ENCODE measurements around the gene ENOPH1. TPM values are rescaled to one million over a fixed set of nuclear protein-coding genes. Genes with fewer than 3 reads are reported as not detected.

Gene ENOPH1
- total and polyA plus RNA-seq, 9 of the 15 experiments (the other 6 are each of a cell fraction or from before 2014, with no cell fraction given), result 29.8 to 71.4 (median 48.9) TPM

DNA sequence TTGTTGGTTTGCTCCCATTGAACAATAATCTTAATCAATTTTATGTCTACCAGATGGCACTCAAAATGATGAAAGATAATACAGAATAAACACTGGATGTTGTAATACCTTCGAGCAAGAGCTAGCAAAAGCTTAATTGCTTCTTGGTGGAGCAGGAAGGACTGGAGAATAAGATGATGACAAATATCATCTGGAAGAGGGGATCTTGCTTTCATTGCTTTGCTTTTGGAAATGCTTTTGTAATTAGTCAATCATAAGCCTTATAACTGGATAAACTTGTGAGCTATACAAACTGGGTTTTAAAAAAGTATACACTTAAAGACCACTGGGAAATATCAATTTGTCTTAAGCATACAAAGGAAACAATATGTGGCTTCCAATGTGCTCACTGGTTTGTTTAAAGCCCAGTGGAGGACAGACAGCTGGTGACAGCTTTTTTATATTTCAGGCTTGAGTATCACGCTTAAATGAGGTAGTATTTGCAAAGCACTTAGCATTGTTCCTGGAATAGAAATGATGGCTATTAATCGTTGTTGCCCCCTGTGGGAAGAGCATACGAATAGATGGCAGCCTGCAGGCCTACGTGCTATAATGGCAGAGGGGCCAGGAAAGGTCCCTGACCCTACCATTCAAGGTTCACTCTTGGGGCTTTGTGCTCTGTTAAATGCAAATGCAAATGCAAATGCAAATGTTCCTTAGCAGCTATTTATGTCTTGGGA is 70.2 kb downstream of the ENOPH1 start:
- CTCF ChIA-PET (ENCODE audit: low intra/inter-chr PET ratio), result no interaction called here
- Histone ChIP-seq H3K9me3 (replicated peaks; ENCODE audit: control insufficient read depth, insufficient read depth, low read depth, low read length) (no peaks in the 10 kb centered on the region; the same call in 1 of the 2 replicates), H3K9ac (ENCODE audit: insufficient read depth in 1 of 2, low read depth in 2 of 2, low read length in 2 of 2) (no peak overlapping the region), H3K4me3 (no peak overlapping the region), H4K20me1 (replicated peaks; ENCODE audit: control insufficient read depth, insufficient read depth, low read length) (no peaks in the 10 kb centered on the region), H2AFZ (ENCODE audit: low read depth, low read length) (no peak overlapping the region), H3K79me2 (ENCODE audit: control insufficient read depth, insufficient read depth, low read length) (no peaks in the 10 kb centered on the region), H3K4me2 (ENCODE audit: insufficient read depth, low read length) (no peak overlapping the region), H3K27ac (ENCODE audit: extremely low read depth, low read depth, low read length) (no peak overlapping the region), H3K27me3 (ENCODE audit: control insufficient read depth in 2 of 2, insufficient read depth in 2 of 2, low read length in 2 of 2) (peaks cover 18 to 31% of the 10 kb centered on the region in 2 experiments), H3K9me1 (ENCODE audit: control insufficient read depth, insufficient read depth, low read length) (no peaks in the 10 kb centered on the region), H3K36me3 (ENCODE audit: control insufficient read depth, insufficient read depth, low read length) (no peaks in the 10 kb centered on the region), H3K4me1 (replicated peaks in 1 of 2; ENCODE audit: control insufficient read depth in 2 of 2, insufficient read depth in 2 of 2, low read length in 2 of 2) (no peaks in the 10 kb centered on the region)
- POLR2A ChIA-PET, result interaction anchor here (1.0 to 1.8 kb wide), 2 partner anchors 11 to 14 kb away, joined by 5 read pairs; no protein-coding TSS in a partner anchor
- in situ Hi-C loops (cut with MboI) (no loop called here), intact Hi-C loops (cut with micrococcal nuclease) (no loop called here)
- no peak for TF ChIP-seq NCOA1 (IDR thresholded peaks at IDR 0.05; ENCODE audit: low read depth)
- TF ChIP-seq PHF20 (IDR thresholded peaks at IDR 0.05; ENCODE audit: partially characterized antibody), result no peak
- TF ChIP-seq ZNF174 (CRISPR knock-in tag; IDR thresholded peaks at IDR 0.05), result no peak
- no peak for TF ChIP-seq XRCC3 (IDR thresholded peaks at IDR 0.05)
- no peak for TF ChIP-seq SMARCE1 (IDR thresholded peaks at IDR 0.05)
- TF ChIP-seq ZNF274 (IDR thresholded peaks at IDR 0.05; ENCODE audit: borderline replicate concordance, low read depth, low read length), result no peak
- no peak for TF ChIP-seq HNRNPL (IDR thresholded peaks at IDR 0.05; ENCODE audit: low read depth, low read length)
- TF ChIP-seq, protein P1, sequence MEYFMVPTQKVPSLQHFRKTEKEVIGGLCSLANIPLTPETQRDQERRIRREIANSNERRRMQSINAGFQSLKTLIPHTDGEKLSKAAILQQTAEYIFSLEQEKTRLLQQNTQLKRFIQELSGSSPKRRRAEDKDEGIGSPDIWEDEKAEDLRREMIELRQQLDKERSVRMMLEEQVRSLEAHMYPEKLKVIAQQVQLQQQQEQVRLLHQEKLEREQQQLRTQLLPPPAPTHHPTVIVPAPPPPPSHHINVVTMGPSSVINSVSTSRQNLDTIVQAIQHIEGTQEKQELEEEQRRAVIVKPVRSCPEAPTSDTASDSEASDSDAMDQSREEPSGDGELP (CRISPR knock-in tag; IDR thresholded peaks at IDR 0.05; ENCODE audit: borderline replicate concordance), result no peak
- no peak for TF ChIP-seq CAMTA2 (CRISPR knock-in tag; conservative IDR thresholded peaks at IDR 0.05)
- no peak for DNase-seq (ENCODE audit: extremely low read depth in 1 of 4, low spot score in 3 of 4)
- BruUV-seq (replicated peaks), result no TSS peak
- FAIRE-seq, result no peak
- no peak for ATAC-seq
- 0% methylated on average over 5 of the region's 5 CpGs for WGBS (ENCODE audit: insufficient coverage, low coverage, missing lambda C conversion rate)
